Caco-2 (cell line): Measurements from ENCODE around the gene SORCS2. TPM values are rescaled to one million over a fixed set of nuclear protein-coding genes. Genes with fewer than 3 reads are reported as not detected.

ENCODE experiments used
- BruUV-seq: library from RNA; stranded (reverse); fragments of 400-500 nt; replicated peaks from 2 replicates; lab custom pipeline; 2021; lab: Mats Ljungman, UMichigan
- CTCF ChIA-PET: fragments of 300-600 bp; sonication (Branson Sonifier 250); formaldehyde crosslinking; loops from one replicate; lab custom pipeline; 2022; ENCODE audit warnings: antibody characterized with exemption; lab: Charles Lee
- POLR2A ChIA-PET: fragments of 300-600 bp; sonication (Branson Sonifier 250); formaldehyde crosslinking; loops from one replicate; lab custom pipeline; 2022; ENCODE audit warnings: antibody characterized with exemption; lab: Charles Lee
- DNase-seq, 2 experiments: peaks; one replicate each; pipeline versions ENCODE4 v3.0.0 to v3.0.0-alpha.2; 2020 to 2022
- H3K27me3 ChIP-seq: replicated peaks from 2 replicates; pipeline ENCODE4 v1.6.0; 2011; ENCODE audit warnings: low read length; ENCODE audit not compliant: control insufficient read depth, insufficient read depth
- H3K36me3 ChIP-seq: 2 replicates; pipeline ENCODE4 v1.5.1; 2011; ENCODE audit warnings: low read length; ENCODE audit not compliant: control insufficient read depth, insufficient read depth
- H3K4me1 ChIP-seq: fragments of 250-450 bp; sonication (Bioruptor Pico); 2 replicates; pipeline ENCODE4 v1.5.1; 2020; ENCODE audit warnings: mild to moderate bottlenecking
- H3K4me3 ChIP-seq: 2 replicates; pipeline ENCODE4 v1.5.1; 2011; ENCODE audit warnings: low read depth, mild to moderate bottlenecking, control low read depth, low read length
- H3K9me3 ChIP-seq: fragments of 250-450 bp; sonication (Bioruptor Pico); 2 replicates; pipeline ENCODE4 v1.5.1; 2020; ENCODE audit warnings: mild to moderate bottlenecking, moderate library complexity
- H3K27ac Mint-ChIP-seq: one replicate; pipeline ENCODE4 v1.8.0; 2022; ENCODE audit warnings: mixed read lengths; ENCODE audit not compliant: unreplicated experiment
- H3K27me3 Mint-ChIP-seq: one replicate; pipeline ENCODE4 v1.8.0; 2022; ENCODE audit warnings: mixed read lengths; ENCODE audit not compliant: insufficient read depth, unreplicated experiment
- H3K36me3 Mint-ChIP-seq: one replicate; pipeline ENCODE4 v1.8.0; 2022; ENCODE audit warnings: mild to moderate bottlenecking, mixed read lengths; ENCODE audit not compliant: insufficient read depth, unreplicated experiment
- H3K4me1 Mint-ChIP-seq: one replicate; pipeline ENCODE4 v1.8.0; 2022; ENCODE audit warnings: low read depth, mixed read lengths; ENCODE audit not compliant: unreplicated experiment
- H3K4me3 Mint-ChIP-seq: one replicate; pipeline ENCODE4 v1.8.0; 2022; ENCODE audit warnings: mild to moderate bottlenecking, moderate library complexity, mixed read lengths; ENCODE audit not compliant: unreplicated experiment
- H3K9me3 Mint-ChIP-seq: one replicate; pipeline ENCODE4 v1.8.0; 2022; ENCODE audit warnings: mixed read lengths; ENCODE audit not compliant: unreplicated experiment
- intact Hi-C: fragments of 100-400 bp; cut with micrococcal nuclease; formaldehyde crosslinking; loops from one replicate; pipeline ENCODE4 v1.10.0; 2022; ENCODE audit not compliant: unreplicated experiment
- total RNA-seq: library from RNA; stranded (reverse); gene quantifications from 2 replicates; pipeline ENCODE4 v1.2.3, GENCODE V29; 2022
- TF ChIP-seq, protein P1 (sequence below), 2 experiments: fragments of 200-600 bp in 1 of 2; IDR thresholded peaks; 1 replicate in 1 of 2; 2 replicates in 1 of 2; pipeline versions ENCODE4 v1.5.1 to v1.8.0; 2011 to 2022; ENCODE audit warnings: antibody characterized with exemption in 1 of 2, control low read depth in 1 of 2, inconsistent platforms in 1 of 2, low read depth in 1 of 2, low read length in 1 of 2, mild to moderate bottlenecking in 1 of 2, moderate library complexity in 1 of 2; ENCODE audit not compliant: insufficient read depth in 1 of 2, severe bottlenecking in 1 of 2, unreplicated experiment in 1 of 2

The SORCS2 gene
- total RNA-seq, 1 experiment from 2014 or later, result 1.6 TPM

- H3K4me3 Mint-ChIP-seq, result no peak overlapping the region
- no peaks in the 10 kb centered on the region for H3K36me3 Mint-ChIP-seq
- Histone ChIP-seq H3K4me1 (no peaks in the 10 kb centered on the region), H3K36me3 (no peaks in the 10 kb centered on the region), H3K9me3 (no peaks in the 10 kb centered on the region), H3K4me3 (no peak overlapping the region), H3K27me3 (no peaks in the 10 kb centered on the region)
- no peaks in the 10 kb centered on the region for H3K9me3 Mint-ChIP-seq
- no TSS peak for BruUV-seq
- CTCF ChIA-PET, result no interaction called here
- no peaks in the 10 kb centered on the region for H3K27me3 Mint-ChIP-seq
- POLR2A ChIA-PET, result no interaction called here
- TF ChIP-seq, protein P1, sequence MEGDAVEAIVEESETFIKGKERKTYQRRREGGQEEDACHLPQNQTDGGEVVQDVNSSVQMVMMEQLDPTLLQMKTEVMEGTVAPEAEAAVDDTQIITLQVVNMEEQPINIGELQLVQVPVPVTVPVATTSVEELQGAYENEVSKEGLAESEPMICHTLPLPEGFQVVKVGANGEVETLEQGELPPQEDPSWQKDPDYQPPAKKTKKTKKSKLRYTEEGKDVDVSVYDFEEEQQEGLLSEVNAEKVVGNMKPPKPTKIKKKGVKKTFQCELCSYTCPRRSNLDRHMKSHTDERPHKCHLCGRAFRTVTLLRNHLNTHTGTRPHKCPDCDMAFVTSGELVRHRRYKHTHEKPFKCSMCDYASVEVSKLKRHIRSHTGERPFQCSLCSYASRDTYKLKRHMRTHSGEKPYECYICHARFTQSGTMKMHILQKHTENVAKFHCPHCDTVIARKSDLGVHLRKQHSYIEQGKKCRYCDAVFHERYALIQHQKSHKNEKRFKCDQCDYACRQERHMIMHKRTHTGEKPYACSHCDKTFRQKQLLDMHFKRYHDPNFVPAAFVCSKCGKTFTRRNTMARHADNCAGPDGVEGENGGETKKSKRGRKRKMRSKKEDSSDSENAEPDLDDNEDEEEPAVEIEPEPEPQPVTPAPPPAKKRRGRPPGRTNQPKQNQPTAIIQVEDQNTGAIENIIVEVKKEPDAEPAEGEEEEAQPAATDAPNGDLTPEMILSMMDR (IDR thresholded peaks at IDR 0.05; ENCODE audit: insufficient read depth in 1 of 2, low read depth in 1 of 2, low read length in 1 of 2, severe bottlenecking in 1 of 2, unreplicated experiment in 1 of 2), result no peak
- no peak overlapping the region for H3K27ac Mint-ChIP-seq
- no peak for DNase-seq
- intact Hi-C loops, result no loop called here
- H3K4me1 Mint-ChIP-seq, result no peaks in the 10 kb centered on the region
These were observed 480.8 kb downstream of the SORCS2 start for GRCh38 chr4:7673121-7673520.

GRCh38 chr4:7674706-7675105 is 482.4 kb downstream of the SORCS2 start:
- TF ChIP-seq, protein P1 (IDR thresholded peaks at IDR 0.05; ENCODE audit: insufficient read depth in 1 of 2, low read depth in 1 of 2, low read length in 1 of 2, severe bottlenecking in 1 of 2, unreplicated experiment in 1 of 2), result no peak
- H3K4me1 ChIP-seq, result no peaks in the 10 kb centered on the region
- no peak overlapping the region for H3K4me3 Mint-ChIP-seq
- H3K36me3 ChIP-seq, result no peaks in the 10 kb centered on the region
- no peak overlapping the region for H3K4me3 ChIP-seq
- intact Hi-C loops, result no loop called here
- no peak for DNase-seq
- no peaks in the 10 kb centered on the region for H3K9me3 ChIP-seq
- no peak overlapping the region for H3K27ac Mint-ChIP-seq
- H3K9me3 Mint-ChIP-seq, result no peaks in the 10 kb centered on the region
- no TSS peak for BruUV-seq
- POLR2A ChIA-PET, result no interaction called here
- H3K4me1 Mint-ChIP-seq, result no peaks in the 10 kb centered on the region
- CTCF ChIA-PET, result no interaction called here
- H3K36me3 Mint-ChIP-seq, result no peaks in the 10 kb centered on the region
- no peaks in the 10 kb centered on the region for H3K27me3 ChIP-seq
- H3K27me3 Mint-ChIP-seq, result no peaks in the 10 kb centered on the region

- Histone ChIP-seq H3K4me3 (no peak overlapping the region), H3K9me3 (no peaks in the 10 kb centered on the region), H3K4me1 (no peaks in the 10 kb centered on the region), H3K27me3 (no peaks in the 10 kb centered on the region), H3K36me3 (no peaks in the 10 kb centered on the region)
- ChIA-PET CTCF (no interaction called here), POLR2A (no interaction called here)
- H3K4me1 Mint-ChIP-seq, result no peaks in the 10 kb centered on the region
- H3K36me3 Mint-ChIP-seq, result no peaks in the 10 kb centered on the region
- no peak overlapping the region for H3K27ac Mint-ChIP-seq
- no TSS peak for BruUV-seq
- H3K27me3 Mint-ChIP-seq, result no peaks in the 10 kb centered on the region
- intact Hi-C loops, result no loop called here
- no peak for DNase-seq
- H3K9me3 Mint-ChIP-seq, result no peaks in the 10 kb centered on the region
- H3K4me3 Mint-ChIP-seq, result no peak overlapping the region
- TF ChIP-seq, protein P1 (IDR thresholded peaks at IDR 0.05; ENCODE audit: insufficient read depth in 1 of 2, low read depth in 1 of 2, low read length in 1 of 2, severe bottlenecking in 1 of 2, unreplicated experiment in 1 of 2), result no peak
These were observed 482.8 kb downstream of the SORCS2 start for GRCh38 chr4:7675136-7675535.
